Psoas muscle (tissue), 8 donors: Measurements from ENCODE around the gene ULK1. TPM values are rescaled to one million over a fixed set of nuclear protein-coding genes. Genes with fewer than 3 reads are reported as not detected.

Source experiments
- ATAC-seq, 4 donors: fragments of 200-7000 bp; cut with Tn5 transposase; one replicate each; pipeline ENCODE4 v1.9.1; 2020; ENCODE audit warnings: moderate library complexity in 3 of 4, mild to moderate bottlenecking in 2 of 4
- DNase-seq, 2 donors: peaks; one replicate each; pipeline ENCODE4 v3.0.0-alpha.2; 2020
- H3K27ac ChIP-seq: fragments of 200-600 bp; one replicate; pipeline ENCODE4 v1.8.0; 2022
- H3K27me3 ChIP-seq, 3 donors: fragments of 200-600 bp in 1 of 3; one replicate each; pipeline versions ENCODE4 v1.6.1 to v1.8.0; 2013 to 2022; ENCODE audit warnings: low read length in 2 of 3, mild to moderate bottlenecking in 2 of 3, moderate library complexity in 1 of 3; ENCODE audit not compliant: insufficient read depth in 3 of 3
- H3K36me3 ChIP-seq, 2 donors: fragments of 200-600 bp in 1 of 2; one replicate each; pipeline versions ENCODE4 v1.6.1 to v1.8.0; 2013 to 2022; ENCODE audit warnings: low read depth in 1 of 2, mild to moderate bottlenecking in 1 of 2, moderate library complexity in 1 of 2; ENCODE audit not compliant: insufficient read depth in 1 of 2
- H3K4me1 ChIP-seq: fragments of 200-600 bp; one replicate; pipeline ENCODE4 v1.8.0; 2022
- H3K4me3 ChIP-seq: fragments of 200-600 bp; one replicate; pipeline ENCODE4 v1.8.0; 2022; ENCODE audit warnings: mild to moderate bottlenecking
- H3K9me3 ChIP-seq: fragments of 200-600 bp; one replicate; pipeline ENCODE4 v1.8.0; 2022
- CTCF ChIP-seq: fragments of 200-600 bp; IDR thresholded peaks from one replicate; pipeline ENCODE4 v1.8.0; 2022; ENCODE audit warnings: antibody characterized with exemption
- WGBS, 3 donors: extraction: QIAGEN DNeasy Blood & Tissue Kit; methylation state at CpG; one replicate each; pipeline versions ENCODE4 v1.1.6 to v1.1.7; 2013; 5-methylcytosine and 5-hydroxymethylcytosine counted together
- intact Hi-C, 2 donors: fragments of 100-400 bp; cut with DNase I; formaldehyde crosslinking; loops; one replicate each; pipeline versions ENCODE4 v1.11.0 to v1.14.2; 2022
- polyA plus RNA-seq, 3 donors: library from polyadenylated mRNA; stranded (reverse); fragments of 200-250 nt; gene quantifications; one replicate each; pipeline ENCODE4 v1.2.3, GENCODE V29; 2013
- total RNA-seq, 4 donors: library from RNA; stranded (reverse); fragmentation: NEBNext Ultra II Directional in 2 of 4; extraction: Animal tissue kit (Norgen Biotek cat#: 25700) in 2 of 4; gene quantifications; one replicate each; pipeline versions ENCODE4 v1.2.1 to v1.2.4, GENCODE V29; 2021 to 2023
- donor health status: healthy with polysubstance abuse.
- donor health status: DM: no; HTN: no; CAD: no; lungs with moderate emphysema.
- donor health status: Bipolar disorder and iron deficiency.
- donor health status: healthy.
- donor health status: DM: yes; HTN: yes; CAD: no.
- donor health status: DM: no; HTN: no; CAD: no.
- donor health status: DM: no; HTN: no; CAD: no.
- donor health status: DM: yes; HTN: yes; CAD: no.

Gene ULK1
- total and polyA plus RNA-seq, 7 donors: 4.1 to 90.4 (median 58.0) TPM

GRCh38 chr12:131934535-131934934 is 40.1 kb downstream of the ULK1 start:
- WGBS, 3 donors: 84 to 89% (median 87%) methylated on average over 11 of the region's 11 CpGs
- intact Hi-C loops: no loop called here

GRCh38 chr12:131938082-131938481 is 43.7 kb downstream of the ULK1 start:
- WGBS, 3 donors: 78 to 94% (median 89%) methylated on average over 7 of the region's 7 CpGs
- Histone ChIP-seq H3K9me3 (no peaks in the 10 kb centered on the region), H3K4me3 (no peak overlapping the region), H3K27ac (no peak overlapping the region), H3K4me1 (no peaks in the 10 kb centered on the region), H3K27me3 (no peaks in the 10 kb centered on the region), H3K36me3 (peaks cover 5 to 80% of the 10 kb centered on the region in 2 donors)
- intact Hi-C loops: no loop called here
- no peak for TF ChIP-seq CTCF
- ATAC-seq: no peak
- DNase-seq: peak in 1 of 2 donors; percentile 8

More at GRCh38 chr12:131934535-131934934, 40.1 kb downstream of the ULK1 start:
- H3K9me3 ChIP-seq: no peaks in the 10 kb centered on the region
- no peak for TF ChIP-seq CTCF
- DNase-seq: peak in 1 of 2 donors; percentile 8
- peaks cover 8% of the 10 kb centered on the region for H3K4me1 ChIP-seq
- no peak overlapping the region for H3K4me3 ChIP-seq
- ATAC-seq: no peak
- H3K27me3 ChIP-seq: no peaks in the 10 kb centered on the region
- H3K36me3 ChIP-seq: peaks cover 5 to 67% of the 10 kb centered on the region in 2 donors
- H3K27ac ChIP-seq: no peak overlapping the region

GRCh38 chr12:131939007-131939406 is 44.6 kb downstream of the ULK1 start:
- no peak overlapping the region for H3K4me3 ChIP-seq
- 90 to 93% (median 91%) methylated on average over 16 of the region's 16 CpGs for WGBS, 3 donors
- no peak overlapping the region for H3K27ac ChIP-seq
- DNase-seq: peak in 1 of 2 donors; percentile 30
- TF ChIP-seq CTCF: no peak
- ATAC-seq: no peak
- H3K27me3 ChIP-seq: no peaks in the 10 kb centered on the region
- H3K36me3 ChIP-seq: peaks cover 5 to 80% of the 10 kb centered on the region in 2 donors
- intact Hi-C loops: no loop called here
- H3K4me1 ChIP-seq: no peaks in the 10 kb centered on the region
- H3K9me3 ChIP-seq: no peaks in the 10 kb centered on the region

GRCh38 chr12:131940141-131940547 is 45.7 kb downstream of the ULK1 start:
- Histone ChIP-seq H3K36me3 (peaks cover 3 to 80% of the 10 kb centered on the region in 2 donors), H3K27ac (no peak overlapping the region), H3K9me3 (no peaks in the 10 kb centered on the region), H3K27me3 (no peaks in the 10 kb centered on the region), H3K4me3 (no peak overlapping the region), H3K4me1 (no peaks in the 10 kb centered on the region)
- no peak for ATAC-seq
- WGBS, 3 donors: 91 to 93% (median 92%) methylated on average over 8 of the region's 8 CpGs
- no peak for TF ChIP-seq CTCF
- no peak for DNase-seq
- intact Hi-C loops: no loop called here
